Measurements from ENCODE around the gene OR10J5.
"Not testable (repeated sequence)": the region's sequence is repeated elsewhere in the genome, so short reads cannot be mapped to it uniquely, and the experiment has no call there.

OR10J5 gene

GRCh38 chr1:159535907-159536306, at the start of gene OR10J5:
OR10J5 (minus strand) TSS chr1:159536007; CDS start chr1:159536007, 0 bp downstream.
- no peak for DNase-seq

GRCh38 chr1:159584536-159584935, 48.7 kb upstream of the OR10J5 start:
- DNase-seq, result no peak

GRCh38 chr1:159581422-159581821, 45.6 kb upstream of the OR10J5 start:
- no peak for DNase-seq

GRCh38 chr1:159580340-159580739, 44.5 kb upstream of the OR10J5 start:
- DNase-seq, result no peak

- no peak for DNase-seq
Observed at GRCh38 chr1:159577446-159577845, 41.6 kb upstream of the OR10J5 start.

GRCh38 chr1:159562680-159563079, 26.9 kb upstream of the OR10J5 start:
- DNase-seq, result no peak

GRCh38 chr1:159561497-159561896, 25.7 kb upstream of the OR10J5 start:
- no peak for DNase-seq

- DNase-seq, result no peak
Observed at GRCh38 chr1:159560599-159560998, 24.8 kb upstream of the OR10J5 start.

- no peak for DNase-seq
Observed at GRCh38 chr1:159556931-159557369, 21.1 kb upstream of the OR10J5 start.

- DNase-seq, result no peak
Observed at GRCh38 chr1:159554696-159555095, 18.9 kb upstream of the OR10J5 start.

- no peak for DNase-seq
Observed at GRCh38 chr1:159554261-159554660, 18.5 kb upstream of the OR10J5 start.

GRCh38 chr1:159548126-159548525, 12.3 kb upstream of the OR10J5 start:
- no peak for DNase-seq

- DNase-seq, result no peak
Observed at GRCh38 chr1:159532922-159533321, 2.9 kb downstream of the OR10J5 start.

GRCh38 chr1:159524792-159525191, 11.0 kb downstream of the OR10J5 start:
- not testable (repeated sequence) for DNase-seq

GRCh38 chr1:159510229-159510541, 25.6 kb downstream of the OR10J5 start:
- no peak for DNase-seq

- DNase-seq, result no peak
Observed at GRCh38 chr1:159509440-159510228, 26.2 kb downstream of the OR10J5 start.

- no peak for DNase-seq
Observed at GRCh38 chr1:159508951-159509350, 26.9 kb downstream of the OR10J5 start.

GRCh38 chr1:159505676-159506075, 30.1 kb downstream of the OR10J5 start:
- DNase-seq, result no peak

GRCh38 chr1:159501082-159501481, 34.7 kb downstream of the OR10J5 start:
- DNase-seq, result no peak

- DNase-seq, result not testable (repeated sequence)
Observed at GRCh38 chr1:159494513-159495210, 41.1 kb downstream of the OR10J5 start.

- DNase-seq, result no peak
Observed at GRCh38 chr1:159493354-159493753, 42.5 kb downstream of the OR10J5 start.

- no peak for DNase-seq
Observed at GRCh38 chr1:159492575-159493323, 43.1 kb downstream of the OR10J5 start.

Measured in NCI-H2171 (cell line).